Esophagus squamous epithelium (tissue), 4 donors: ENCODE data around the gene IGF1.

ENCODE experiments used
- CTCF ChIP-seq, 6 experiments: fragments of 450-650 bp in 4 of 6; fragments of 200-600 bp in 2 of 6; sonication (generic) in 2 of 6; IDR thresholded peaks; one replicate each; pipeline ENCODE4 v1.5.1; 2016 to 2019; ENCODE audit warnings: antibody characterized with exemption in 6 of 6, mild to moderate bottlenecking in 4 of 6, moderate library complexity in 4 of 6
- POLR2A ChIP-seq, 4 donors: fragments of 450-650 bp; IDR thresholded peaks; one replicate each; pipeline ENCODE4 v1.6.1; 2017; ENCODE audit warnings: antibody characterized with exemption in 4 of 4, mild to moderate bottlenecking in 4 of 4, moderate library complexity in 3 of 4

- TF ChIP-seq CTCF (IDR thresholded peaks at IDR 0.05) = no peak
- TF ChIP-seq POLR2A (IDR thresholded peaks at IDR 0.05) = no peak
Measured at GRCh38 chr12:102374190-102374589, 106.2 kb downstream of the IGF1 start.
